Gastrocnemius medialis (tissue), 4 donors: ENCODE results near the gene MCEE.

ENCODE experiments used
- POLR2A ChIP-seq, 2 donors: fragments of 450-650 bp; IDR thresholded peaks; one replicate each; pipeline ENCODE4 v1.6.1; 2017; ENCODE audit warnings: antibody characterized with exemption in 2 of 2, mild to moderate bottlenecking in 2 of 2, moderate library complexity in 2 of 2
- TF ChIP-seq, protein P1 (sequence below), 5 experiments: fragments of 450-650 bp in 3 of 5; fragments of 200-600 bp in 2 of 5; sonication (generic) in 2 of 5; IDR thresholded peaks in 4 of 5; conservative IDR thresholded peaks in 1 of 5; 1 replicate in 4 of 5; 2 replicates in 1 of 5; pipeline ENCODE4 v1.5.1; 2016 to 2019; ENCODE audit warnings: antibody characterized with exemption in 5 of 5, mild to moderate bottlenecking in 3 of 5, moderate library complexity in 3 of 5

DNA sequence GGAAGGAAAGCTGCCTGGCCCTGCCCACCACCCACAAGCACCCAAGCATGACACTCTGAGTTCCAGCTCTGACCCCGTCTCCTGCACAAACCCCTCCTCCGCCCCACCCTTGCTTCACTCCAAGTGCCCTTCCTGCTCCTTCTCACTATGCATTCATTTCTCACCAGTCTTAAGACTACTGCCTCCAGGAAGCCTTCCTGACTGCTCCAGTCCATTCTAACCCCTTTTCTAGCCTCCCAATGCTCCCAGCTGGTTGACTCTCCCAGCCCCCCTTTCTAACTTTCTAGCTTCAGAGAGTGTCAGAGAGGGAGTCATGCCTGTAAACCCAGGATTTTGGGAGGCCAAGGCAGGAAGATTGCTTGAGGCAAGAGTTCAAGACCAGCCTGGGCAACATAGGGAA is 69.8 kb downstream of the MCEE start:
- TF ChIP-seq, protein P1, sequence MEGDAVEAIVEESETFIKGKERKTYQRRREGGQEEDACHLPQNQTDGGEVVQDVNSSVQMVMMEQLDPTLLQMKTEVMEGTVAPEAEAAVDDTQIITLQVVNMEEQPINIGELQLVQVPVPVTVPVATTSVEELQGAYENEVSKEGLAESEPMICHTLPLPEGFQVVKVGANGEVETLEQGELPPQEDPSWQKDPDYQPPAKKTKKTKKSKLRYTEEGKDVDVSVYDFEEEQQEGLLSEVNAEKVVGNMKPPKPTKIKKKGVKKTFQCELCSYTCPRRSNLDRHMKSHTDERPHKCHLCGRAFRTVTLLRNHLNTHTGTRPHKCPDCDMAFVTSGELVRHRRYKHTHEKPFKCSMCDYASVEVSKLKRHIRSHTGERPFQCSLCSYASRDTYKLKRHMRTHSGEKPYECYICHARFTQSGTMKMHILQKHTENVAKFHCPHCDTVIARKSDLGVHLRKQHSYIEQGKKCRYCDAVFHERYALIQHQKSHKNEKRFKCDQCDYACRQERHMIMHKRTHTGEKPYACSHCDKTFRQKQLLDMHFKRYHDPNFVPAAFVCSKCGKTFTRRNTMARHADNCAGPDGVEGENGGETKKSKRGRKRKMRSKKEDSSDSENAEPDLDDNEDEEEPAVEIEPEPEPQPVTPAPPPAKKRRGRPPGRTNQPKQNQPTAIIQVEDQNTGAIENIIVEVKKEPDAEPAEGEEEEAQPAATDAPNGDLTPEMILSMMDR (IDR thresholded peaks at IDR 0.05 in 4 of 5, conservative IDR thresholded peaks at IDR 0.05 in 1 of 5): no peak
- TF ChIP-seq POLR2A (IDR thresholded peaks at IDR 0.05): no peak
